IMR-90 (cell line): Measurements from ENCODE around the gene GNAO1. TPM values are rescaled to one million over a fixed set of nuclear protein-coding genes. Genes with fewer than 3 reads are reported as not detected.

Source experiments
- ATAC-seq: fragments of 200-7000 bp; cut with Tn5 transposase; 2 replicates; pipeline ENCODE4 v1.9.1; 2020; ENCODE audit warnings: low read depth, mild to moderate bottlenecking, moderate library complexity
- BruUV-seq: library from RNA; stranded (reverse); fragments of 400-500 nt; replicated peaks from 2 replicates; lab custom pipeline; 2021; lab: Mats Ljungman, UMichigan
- CTCF ChIA-PET: fragments of 300-600 bp; formaldehyde crosslinking; extraction: SDS; loops from one replicate; lab custom pipeline; 2021; ENCODE audit warnings: antibody characterized with exemption; lab: Yijun Ruan, JAX
- POLR2A ChIA-PET: fragments of 300-600 bp; sonication (Branson Sonifier 250); formaldehyde crosslinking; loops from one replicate; lab custom pipeline; 2022; ENCODE audit warnings: antibody characterized with exemption; ENCODE audit not compliant: unreplicated experiment; lab: Charles Lee
- DNase-seq: peaks from one replicate; pipeline ENCODE4 v3.0.0; 2013
- H2AFZ ChIP-seq: replicated peaks from 2 replicates; pipeline ENCODE3; 2013; ENCODE audit warnings: low read length, mild to moderate bottlenecking; ENCODE audit not compliant: poor library complexity
- H2AK5ac ChIP-seq: 2 replicates; pipeline ENCODE4 v1.6.1; 2013; ENCODE audit warnings: low read depth, low read length, inconsistent platforms
- H2AK9ac ChIP-seq: replicated peaks from 2 replicates; pipeline ENCODE3; 2013; ENCODE audit warnings: mild to moderate bottlenecking, low read depth, low read length, moderate library complexity; ENCODE audit not compliant: poor library complexity
- H2BK120ac ChIP-seq: 2 replicates; pipeline ENCODE4 v1.6.1; 2013; ENCODE audit warnings: low read depth, low read length, inconsistent platforms
- H2BK15ac ChIP-seq: 3 replicates; pipeline ENCODE4 v1.6.1; 2013; ENCODE audit warnings: low read depth, low read length, inconsistent platforms
- H2BK20ac ChIP-seq: 2 replicates; pipeline ENCODE4 v1.6.1; 2013; ENCODE audit warnings: low read depth, mild to moderate bottlenecking, inconsistent platforms, low read length, moderate library complexity
- H2BK5ac ChIP-seq: 2 replicates; pipeline ENCODE4 v1.6.1; 2013; ENCODE audit warnings: mild to moderate bottlenecking, low read depth, low read length, inconsistent platforms; ENCODE audit not compliant: poor library complexity, severe bottlenecking
- H3K14ac ChIP-seq: replicated peaks from 2 replicates; pipeline ENCODE4 v1.6.1; 2013; ENCODE audit warnings: low read depth, low read length, inconsistent platforms
- H3K18ac ChIP-seq: 2 replicates; pipeline ENCODE4 v1.6.1; 2013; ENCODE audit warnings: low read depth, low read length, control low read depth
- H3K23ac ChIP-seq: 2 replicates; pipeline ENCODE4 v1.6.1; 2013; ENCODE audit warnings: low read depth, low read length, inconsistent platforms
- H3K27ac ChIP-seq: 2 replicates; pipeline ENCODE4 v1.5.1; 2013; ENCODE audit warnings: mild to moderate bottlenecking, control low read depth, low read length; ENCODE audit not compliant: insufficient read depth
- H3K27me3 ChIP-seq: 2 replicates; pipeline ENCODE4 v1.6.1; 2013; ENCODE audit warnings: low read length; ENCODE audit not compliant: control insufficient read depth, insufficient read depth
- H3K36me3 ChIP-seq: 2 replicates; pipeline ENCODE4 v1.6.1; 2013; ENCODE audit warnings: low read length, mixed read lengths; ENCODE audit not compliant: control insufficient read depth, insufficient read depth
- H3K4ac ChIP-seq: 2 replicates; pipeline ENCODE4 v1.6.1; 2013; ENCODE audit warnings: low read depth, low read length, inconsistent platforms
- H3K4me1 ChIP-seq: 2 replicates; pipeline ENCODE4 v1.6.1; 2013; ENCODE audit warnings: low read length, mixed read lengths; ENCODE audit not compliant: control insufficient read depth, insufficient read depth
- H3K4me2 ChIP-seq: 2 replicates; pipeline ENCODE4 v1.6.1; 2013; ENCODE audit warnings: low read depth, mild to moderate bottlenecking, control low read depth, low read length, moderate library complexity
- H3K4me3 ChIP-seq: 2 replicates; pipeline ENCODE4 v1.5.1; 2013; ENCODE audit warnings: low read depth, mild to moderate bottlenecking, control low read depth, low read length, moderate library complexity; ENCODE audit not compliant: insufficient read depth
- H3K56ac ChIP-seq: 2 replicates; pipeline ENCODE4 v1.6.1; 2013; ENCODE audit warnings: low read length, inconsistent platforms; ENCODE audit not compliant: insufficient read depth; ENCODE audit errors: extremely low read depth
- H3K79me1 ChIP-seq, 2 experiments: 2 replicates each; pipeline ENCODE4 v1.6.1; 2013; ENCODE audit warnings: low read length in 2 of 2, inconsistent platforms in 1 of 2, low read depth in 1 of 2
- H3K9ac ChIP-seq: 2 replicates; pipeline ENCODE4 v1.6.1; 2013; ENCODE audit warnings: low read depth, low read length, control low read depth
- H3K9me1 ChIP-seq: 2 replicates; pipeline ENCODE4 v1.6.1; 2013; ENCODE audit warnings: low read length, inconsistent platforms; ENCODE audit not compliant: insufficient read depth
- H3K9me3 ChIP-seq: 2 replicates; pipeline ENCODE4 v1.6.1; 2013; ENCODE audit warnings: low read length; ENCODE audit not compliant: control insufficient read depth, insufficient read depth
- H4K20me1 ChIP-seq: 2 replicates; pipeline ENCODE4 v1.6.1; 2013; ENCODE audit warnings: low read length, inconsistent platforms; ENCODE audit not compliant: insufficient read depth
- H4K5ac ChIP-seq: 2 replicates; pipeline ENCODE4 v1.6.1; 2013; ENCODE audit warnings: mild to moderate bottlenecking, low read depth, low read length, control low read depth
- H4K8ac ChIP-seq, 2 experiments: 2 replicates each; pipeline ENCODE4 v1.6.1; 2013; ENCODE audit warnings: low read depth in 2 of 2, low read length in 2 of 2, control low read depth in 1 of 2, inconsistent platforms in 1 of 2
- H4K91ac ChIP-seq: 2 replicates; pipeline ENCODE4 v1.6.1; 2013; ENCODE audit warnings: low read depth, low read length, inconsistent platforms; ENCODE audit not compliant: insufficient read depth
- CEBPB ChIP-seq: IDR thresholded peaks from 2 replicates; pipeline ENCODE4 v1.6.1; 2012; ENCODE audit warnings: low read depth, low read length, improper control_type of control experiment
- MAFK ChIP-seq: IDR thresholded peaks from 2 replicates; pipeline ENCODE4 v1.6.1; 2012; ENCODE audit warnings: low read depth, low read length, improper control_type of control experiment
- MXI1 ChIP-seq: IDR thresholded peaks from 2 replicates; pipeline ENCODE4 v1.6.1; 2012; ENCODE audit warnings: low read depth, mild to moderate bottlenecking, low read length, moderate library complexity, borderline replicate concordance
- SMC3 ChIP-seq: fragments of 150-350 bp; IDR thresholded peaks from 2 replicates; pipeline ENCODE4 v1.6.1; 2016; ENCODE audit warnings: low read depth, mild to moderate bottlenecking, antibody characterized with exemption, low read length, moderate library complexity
- WGBS, 2 experiments: methylation state at CpG; one replicate each; pipeline versions ENCODE4 v1.1.5 to v1.1.7; 2013; ENCODE audit warnings: missing lambda C conversion rate in 2 of 2; ENCODE audit not compliant: insufficient read length in 1 of 2; ENCODE audit errors: extremely low coverage in 2 of 2; 5-methylcytosine and 5-hydroxymethylcytosine counted together
- dilution Hi-C: fragments of 300-500 bp; cut with HindIII; formaldehyde crosslinking; loops from one replicate; pipeline ENCODE4 v1.14.3; 2018; ENCODE audit warnings: low sequenced_read_pairs; ENCODE audit not compliant: unreplicated experiment
- in situ Hi-C: fragments of 300-500 bp; cut with MboI; formaldehyde crosslinking; loops from 3 replicates; pipeline ENCODE4 v1.14.3; 2019; ENCODE audit warnings: low sequenced_read_pairs, inconsistent platforms, mixed read lengths
- intact Hi-C: fragments of 100-400 bp; cut with micrococcal nuclease; formaldehyde crosslinking; loops from 2 replicates; pipeline ENCODE4 v1.10.0; 2022
- polyA plus RNA-seq, 3 experiments: library from polyadenylated mRNA; depleted of rRNA; stranded (reverse); fragments of >200 nt; gene quantifications; 2 replicates each; pipeline ENCODE4 v1.2.3, GENCODE V29; 2012; ENCODE audit warnings: low replicate concordance in 1 of 3
- total RNA-seq: library from RNA; depleted of rRNA; stranded (reverse); fragments of >200 nt; gene quantifications from 2 replicates; pipeline ENCODE4 v1.2.3, GENCODE V29; 2012

GNAO1 gene
- total and polyA plus RNA-seq, 2 of the 4 experiments (the other 2 are of a cell fraction), result under 0.01 to 0.07 TPM

- POLR2A ChIA-PET, result no interaction called here
- no TSS peak for BruUV-seq
- CTCF ChIA-PET, result interaction anchor here (1.0 kb wide), 1 partner anchor 8 kb away, joined by 3 read pairs; no protein-coding TSS in a partner anchor
- no peaks in the 10 kb centered on the region for H3K36me3 ChIP-seq
- no peak overlapping the region for H3K9ac ChIP-seq
- no peak overlapping the region for H3K14ac ChIP-seq
- no peak overlapping the region for H3K23ac ChIP-seq
- H3K4me1 ChIP-seq, result no peaks in the 10 kb centered on the region
- DNase-seq (no peak), ATAC-seq (no peak)
- intact Hi-C loops, result no loop called here
- no peak overlapping the region for H4K8ac ChIP-seq
- H3K27me3 ChIP-seq, result peaks cover 20% of the 10 kb centered on the region
- H4K20me1 ChIP-seq, result no peaks in the 10 kb centered on the region
- H3K4me3 ChIP-seq, result no peak overlapping the region
- no peak overlapping the region for H2BK120ac ChIP-seq
- H2BK5ac ChIP-seq, result no peak overlapping the region
- dilution Hi-C loops, result no loop called here
- no peaks in the 10 kb centered on the region for H3K79me1 ChIP-seq
- H2BK15ac ChIP-seq, result no peak overlapping the region
- H3K56ac ChIP-seq, result no peak overlapping the region
- no peak overlapping the region for H3K18ac ChIP-seq
- TF ChIP-seq MXI1 (no peak), SMC3 (no peak), CEBPB (no peak), MAFK (no peak)
- no peaks in the 10 kb centered on the region for H3K9me1 ChIP-seq
- H3K9me3 ChIP-seq, result no peaks in the 10 kb centered on the region
- no peak overlapping the region for H2AK5ac ChIP-seq
- no peak overlapping the region for H2BK20ac ChIP-seq
- WGBS, 2 experiments, result 78% methylated on average over 4 of the region's 6 CpGs; no CpG with 5 or more reads in 1 of the 2 experiments
- no peak overlapping the region for H2AK9ac ChIP-seq
- in situ Hi-C loops, result no loop called here
- no peak overlapping the region for H3K4me2 ChIP-seq
- no peak overlapping the region for H3K4ac ChIP-seq
- H2AFZ ChIP-seq, result no peak overlapping the region
- no peak overlapping the region for H4K5ac ChIP-seq
- H4K91ac ChIP-seq, result no peak overlapping the region
- H3K27ac ChIP-seq, result no peak overlapping the region
Measured at GRCh38 chr16:56325956-56326355, 134.7 kb downstream of the GNAO1 start.
